Measurements from ENCODE around the gene BANF2. TPM values are rescaled to one million over a fixed set of nuclear protein-coding genes. Genes with fewer than 3 reads are reported as not detected.

Gene BANF2
- total RNA-seq, 2 donors from 2014 or later, result not detected

DNA sequence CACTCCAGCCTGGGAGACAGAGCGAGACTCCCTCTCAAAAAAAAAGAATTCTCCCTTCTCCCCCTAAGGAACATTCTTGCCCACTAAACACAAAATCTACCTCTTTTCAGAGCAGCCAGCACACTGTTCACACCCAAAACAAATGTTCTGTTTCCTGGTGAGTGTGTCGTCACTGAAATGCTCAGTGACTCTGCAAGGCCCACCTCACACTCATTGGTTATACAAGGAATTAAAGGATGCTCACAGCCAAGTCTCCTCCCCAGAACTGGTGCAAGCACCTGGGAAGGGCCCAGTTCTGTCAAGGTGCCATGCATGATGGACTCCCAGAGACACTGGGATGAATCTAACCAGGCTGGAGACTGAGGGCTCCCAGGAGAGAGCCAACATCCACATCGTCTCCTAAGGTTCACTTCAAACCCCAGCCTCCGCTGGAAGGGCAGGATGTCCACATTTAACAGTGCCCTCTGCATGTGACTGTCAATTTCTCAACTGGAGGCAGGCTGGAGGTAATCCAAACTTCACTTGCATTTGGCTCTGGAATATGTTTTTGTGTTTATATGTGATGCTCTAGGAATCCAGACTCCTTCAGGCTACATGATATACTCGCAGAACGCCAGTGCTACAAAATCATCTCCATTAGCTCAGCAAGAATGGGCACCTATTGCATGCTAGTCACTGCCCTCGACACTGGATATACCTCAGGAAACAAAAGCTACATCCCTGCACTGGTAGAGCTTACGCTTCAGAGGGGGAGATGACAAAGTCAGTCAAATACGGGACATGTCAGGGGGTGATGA is 24.8 kb upstream of the BANF2 start:
- H3K4me3 ChIP-seq (ENCODE audit: low read length), result no peak overlapping the region
- no peaks in the 10 kb centered on the region for H3K27me3 ChIP-seq (ENCODE audit: control insufficient read depth, insufficient read depth, low read length, poor library complexity, severe bottlenecking)
- peaks cover 74% of the 10 kb centered on the region for H3K36me3 ChIP-seq (ENCODE audit: control insufficient read depth, insufficient read depth, low read length)
- peaks cover 31% of the 10 kb centered on the region for H3K4me1 ChIP-seq (ENCODE audit: control insufficient read depth, insufficient read depth, low read length)
- H3K4me1 Mint-ChIP-seq, result peaks cover 46% of the 10 kb centered on the region
- TF ChIP-seq CTCF (conservative IDR thresholded peaks at IDR 0.05), result no peak
- H3K9ac ChIP-seq (ENCODE audit: extremely low read depth, low read length, poor library complexity, severe bottlenecking), result no peak overlapping the region
- H3K4me3 Mint-ChIP-seq, result no peak overlapping the region
- H3K36me3 Mint-ChIP-seq (ENCODE audit: low read depth), result peaks cover 52% of the 10 kb centered on the region
- H3K27ac Mint-ChIP-seq, result no peak overlapping the region
- H3K9me3 ChIP-seq (ENCODE audit: control insufficient read depth, low read length), result no peaks in the 10 kb centered on the region
- no peaks in the 10 kb centered on the region for H3K9me3 Mint-ChIP-seq
- WGBS, 2 experiments (ENCODE audit: insufficient coverage in 1 of 2, insufficient read length in 1 of 2), result 93 to 95% methylated on average over 7 to 9 of the region's 9 CpGs
- no peak overlapping the region for H3K27ac ChIP-seq (ENCODE audit: low read depth, low read length)
- no peaks in the 10 kb centered on the region for H3K27me3 Mint-ChIP-seq (ENCODE audit: insufficient read depth)
- DNase-seq, result no peak

DNA sequence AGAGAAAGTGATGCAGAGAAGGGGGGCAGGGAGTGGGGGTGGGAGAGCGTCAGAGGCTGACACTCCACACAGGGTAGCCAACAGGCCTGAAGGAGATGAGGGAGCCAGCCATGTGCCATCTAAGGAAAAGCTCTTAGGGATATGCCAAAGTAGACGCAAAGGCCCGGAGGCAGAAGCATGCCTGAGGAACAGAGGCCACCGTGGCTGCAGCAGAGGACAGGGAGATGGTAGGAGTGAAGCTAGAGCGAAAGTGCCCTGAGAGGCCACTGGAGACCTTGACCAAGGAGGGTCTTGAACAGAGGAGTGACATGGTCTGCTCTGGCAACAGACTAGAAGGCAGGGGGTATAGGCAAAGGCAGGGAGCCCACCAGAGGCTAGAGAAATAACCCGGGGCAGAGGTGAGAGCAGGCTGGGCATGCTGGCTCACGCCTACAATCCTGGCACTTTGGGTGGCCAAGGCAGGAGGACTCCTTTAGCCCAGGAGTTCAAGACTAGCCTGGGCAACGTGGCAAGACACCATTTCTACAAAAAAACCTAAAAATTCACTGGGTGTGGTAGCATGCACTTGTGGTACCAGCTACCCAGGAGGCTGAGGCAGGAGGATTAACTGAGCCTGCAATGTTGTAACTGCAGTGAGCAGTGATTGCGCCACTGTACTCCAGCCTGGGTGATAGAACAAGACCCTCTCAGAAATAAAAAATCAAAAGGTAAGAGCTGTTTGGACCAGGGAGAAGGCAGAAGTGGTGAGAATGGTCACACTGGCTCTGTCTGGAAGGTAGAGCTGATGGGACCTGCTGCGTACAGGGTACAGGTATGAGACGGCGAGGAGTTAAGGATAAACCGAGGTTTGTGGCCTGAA is 24.0 kb upstream of the BANF2 start:
- Histone ChIP-seq H3K4me1 (ENCODE audit: control insufficient read depth, insufficient read depth, low read length) (peaks cover 28% of the 10 kb centered on the region), H3K4me3 (ENCODE audit: low read length) (no peak overlapping the region), H3K27me3 (ENCODE audit: control insufficient read depth, insufficient read depth, low read length, poor library complexity, severe bottlenecking) (no peaks in the 10 kb centered on the region), H3K36me3 (ENCODE audit: control insufficient read depth, insufficient read depth, low read length) (peaks cover 70% of the 10 kb centered on the region), H3K9ac (ENCODE audit: extremely low read depth, low read length, poor library complexity, severe bottlenecking) (no peak overlapping the region), H3K9me3 (ENCODE audit: control insufficient read depth, low read length) (no peaks in the 10 kb centered on the region), H3K27ac (ENCODE audit: low read depth, low read length) (no peak overlapping the region)
- peaks cover 44% of the 10 kb centered on the region for H3K4me1 Mint-ChIP-seq
- DNase-seq, result no peak
- H3K27ac Mint-ChIP-seq, result peak overlapping the region; percentile 61
- no peak overlapping the region for H3K4me3 Mint-ChIP-seq
- no peak for TF ChIP-seq CTCF (conservative IDR thresholded peaks at IDR 0.05)
- WGBS, 2 experiments (ENCODE audit: insufficient coverage in 1 of 2, insufficient read length in 1 of 2), result 90 to 94% methylated on average over 13 of the region's 13 CpGs
- H3K9me3 Mint-ChIP-seq, result no peaks in the 10 kb centered on the region
- H3K27me3 Mint-ChIP-seq (ENCODE audit: insufficient read depth), result no peaks in the 10 kb centered on the region
- peaks cover 52% of the 10 kb centered on the region for H3K36me3 Mint-ChIP-seq (ENCODE audit: low read depth)

GRCh38 chr20:17676378-17676759 is 23.4 kb upstream of the BANF2 start:
- no peaks in the 10 kb centered on the region for H3K9me3 Mint-ChIP-seq
- H3K9ac ChIP-seq (ENCODE audit: extremely low read depth, low read length, poor library complexity, severe bottlenecking), result no peak overlapping the region
- H3K4me1 Mint-ChIP-seq, result peaks cover 38% of the 10 kb centered on the region
- DNase-seq, result no peak
- H3K27me3 ChIP-seq (ENCODE audit: control insufficient read depth, insufficient read depth, low read length, poor library complexity, severe bottlenecking), result no peaks in the 10 kb centered on the region
- H3K4me3 Mint-ChIP-seq, result no peak overlapping the region
- H3K9me3 ChIP-seq (ENCODE audit: control insufficient read depth, low read length), result no peaks in the 10 kb centered on the region
- TF ChIP-seq CTCF (conservative IDR thresholded peaks at IDR 0.05), result no peak
- H3K4me1 ChIP-seq (ENCODE audit: control insufficient read depth, insufficient read depth, low read length), result peaks cover 26% of the 10 kb centered on the region
- 94% methylated on average over 4 of the region's 4 CpGs; no CpG with 5 or more reads in 1 of the 2 experiments for WGBS, 2 experiments (ENCODE audit: insufficient coverage in 1 of 2, insufficient read length in 1 of 2)
- H3K36me3 ChIP-seq (ENCODE audit: control insufficient read depth, insufficient read depth, low read length), result peaks cover 70% of the 10 kb centered on the region
- H3K36me3 Mint-ChIP-seq (ENCODE audit: low read depth), result peaks cover 52% of the 10 kb centered on the region
- H3K27ac Mint-ChIP-seq, result peak overlapping the region; percentile 61
- H3K27ac ChIP-seq (ENCODE audit: low read depth, low read length), result no peak overlapping the region
- no peak overlapping the region for H3K4me3 ChIP-seq (ENCODE audit: low read length)
- H3K27me3 Mint-ChIP-seq (ENCODE audit: insufficient read depth), result no peaks in the 10 kb centered on the region

All from endodermal cell (in vitro differentiated cells).